Measurements from ENCODE around the gene HRH3.
A peak's percentile ranks its signal among the peaks of the same experiment; 100 is the strongest.

Gene HRH3

GRCh38 chr20:62215020-62215990 is 4.8 kb downstream of the HRH3 start:
- peak; percentile 28 for DNase-seq

- DNase-seq, result peak; percentile 72
Measured at GRCh38 chr20:62214067-62214466, 6.0 kb downstream of the HRH3 start.

- no peak for DNase-seq
Measured at GRCh38 chr20:62212299-62212698, 7.8 kb downstream of the HRH3 start.

GRCh38 chr20:62211769-62212288 is 8.2 kb downstream of the HRH3 start:
- no peak for DNase-seq

DNA sequence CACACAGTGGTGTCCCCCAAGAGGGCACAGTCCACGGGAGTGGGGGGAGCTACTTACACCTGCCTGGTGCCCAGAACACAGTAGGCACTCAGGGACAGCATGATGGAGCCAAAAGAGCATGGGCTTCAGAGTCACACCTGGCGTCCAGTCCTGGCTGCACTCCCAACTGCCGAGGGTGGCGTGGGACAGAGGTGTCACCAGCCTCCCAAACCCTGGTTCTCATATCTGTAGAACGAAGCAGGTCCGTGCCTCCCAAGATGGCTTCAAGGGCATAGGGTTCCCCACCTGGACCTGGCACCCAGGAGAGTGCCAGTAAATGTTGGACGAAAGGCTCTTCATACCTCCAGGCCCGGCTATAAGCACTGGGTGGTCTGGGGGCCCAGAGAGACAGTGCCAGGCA is 8.9 kb downstream of the HRH3 start:
- DNase-seq, result no peak

DNA sequence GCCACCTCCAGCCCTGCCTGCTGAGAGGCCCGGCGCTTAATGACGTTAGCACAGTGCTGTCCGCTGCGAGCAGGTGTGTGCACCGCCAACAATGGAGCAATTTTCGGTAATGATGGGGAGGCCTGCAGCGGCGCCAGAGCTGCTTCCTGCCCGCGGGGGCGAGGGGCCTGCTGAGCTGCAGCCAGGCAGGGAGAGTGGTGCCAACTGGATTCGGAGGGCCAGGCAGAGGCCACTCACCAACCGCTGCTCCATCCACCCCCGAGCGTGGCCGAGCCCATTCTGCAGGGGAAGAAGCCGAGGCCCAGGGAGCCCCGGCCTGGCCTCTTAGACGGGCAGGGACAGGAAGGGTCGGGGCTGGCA is 9.6 kb downstream of the HRH3 start:
- DNase-seq, result peak; percentile 55

- no peak for DNase-seq
Measured at GRCh38 chr20:62209850-62210495, 10.1 kb downstream of the HRH3 start.

GRCh38 chr20:62208795-62209755 is 11.0 kb downstream of the HRH3 start:
- DNase-seq, result no peak

- no peak for DNase-seq
Measured at GRCh38 chr20:62208061-62208794, 11.8 kb downstream of the HRH3 start.

- no peak for DNase-seq
Measured at GRCh38 chr20:62206388-62206775, 13.7 kb downstream of the HRH3 start.

DNA sequence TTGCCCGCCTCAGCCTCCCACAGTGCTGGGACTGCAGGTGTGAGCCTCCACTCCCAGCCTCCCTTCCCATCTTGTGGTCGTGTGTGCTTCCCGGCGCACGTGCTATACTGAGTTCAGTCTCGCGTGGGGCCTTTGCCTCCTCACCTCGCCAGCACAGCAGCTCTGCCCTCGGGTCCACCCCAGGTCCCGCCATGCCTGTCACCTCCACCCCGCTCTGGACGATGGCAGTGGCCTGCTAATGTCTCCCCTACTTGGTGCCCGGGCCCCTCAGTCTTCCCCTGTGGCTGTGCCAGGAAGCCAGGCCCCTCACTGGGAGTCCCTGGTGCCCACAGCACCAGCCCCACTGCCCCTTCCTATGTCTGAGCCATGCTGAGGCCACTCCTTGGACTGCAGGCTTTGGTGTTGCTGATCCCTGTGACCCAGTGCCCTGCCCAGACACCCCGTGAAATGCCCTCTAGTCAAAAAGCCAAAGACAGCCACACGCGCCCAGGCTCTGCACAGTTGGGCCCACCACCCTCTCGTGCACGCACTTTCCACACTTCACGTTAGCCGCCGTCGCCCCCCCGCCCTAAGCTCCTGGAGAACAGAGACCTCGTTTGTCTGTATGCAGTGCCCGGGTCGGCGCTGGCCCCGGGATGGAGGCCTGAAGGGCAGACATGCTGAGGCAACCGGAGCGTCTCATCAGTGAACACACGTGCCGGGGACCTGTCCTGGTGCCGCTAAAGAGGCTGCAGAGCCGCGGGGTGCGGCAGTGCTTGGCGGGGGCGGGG is 14.3 kb downstream of the HRH3 start:
- no peak for DNase-seq

DNA sequence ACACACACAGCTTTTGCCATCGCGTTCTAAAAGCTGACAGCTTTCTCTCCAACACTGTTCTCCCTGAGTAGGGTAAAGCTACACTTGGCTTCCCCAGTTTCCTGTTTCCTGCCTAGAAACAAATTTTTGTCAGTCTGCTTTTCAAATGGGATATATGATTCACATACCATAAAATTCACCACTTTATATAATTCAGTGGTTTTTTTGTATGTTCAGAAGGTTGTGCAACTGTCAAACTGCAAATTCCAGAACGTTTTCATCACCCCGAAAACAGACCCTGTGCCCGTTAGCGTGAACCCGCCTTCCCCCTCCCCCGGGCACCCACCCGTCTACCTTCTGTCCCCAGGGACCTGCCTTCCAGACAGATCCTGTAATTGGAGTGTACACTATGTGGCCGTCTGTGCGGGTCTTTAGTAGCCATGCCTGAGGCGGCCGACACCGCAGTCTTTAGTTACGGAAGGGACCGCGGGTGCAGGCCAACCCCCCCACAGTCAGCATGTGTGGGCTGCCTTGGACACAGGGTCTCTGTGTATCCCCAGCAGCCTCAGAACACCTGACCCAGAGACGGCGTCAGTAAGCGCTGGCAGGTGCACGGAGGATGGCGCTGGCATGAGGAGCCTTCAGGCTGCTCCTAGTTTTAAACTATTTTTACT is 16.6 kb downstream of the HRH3 start:
- no peak for DNase-seq

- DNase-seq, result no peak
Measured at GRCh38 chr20:62202676-62203377, 17.3 kb downstream of the HRH3 start.

GRCh38 chr20:62202083-62202395 is 18.0 kb downstream of the HRH3 start:
- no peak for DNase-seq

DNA sequence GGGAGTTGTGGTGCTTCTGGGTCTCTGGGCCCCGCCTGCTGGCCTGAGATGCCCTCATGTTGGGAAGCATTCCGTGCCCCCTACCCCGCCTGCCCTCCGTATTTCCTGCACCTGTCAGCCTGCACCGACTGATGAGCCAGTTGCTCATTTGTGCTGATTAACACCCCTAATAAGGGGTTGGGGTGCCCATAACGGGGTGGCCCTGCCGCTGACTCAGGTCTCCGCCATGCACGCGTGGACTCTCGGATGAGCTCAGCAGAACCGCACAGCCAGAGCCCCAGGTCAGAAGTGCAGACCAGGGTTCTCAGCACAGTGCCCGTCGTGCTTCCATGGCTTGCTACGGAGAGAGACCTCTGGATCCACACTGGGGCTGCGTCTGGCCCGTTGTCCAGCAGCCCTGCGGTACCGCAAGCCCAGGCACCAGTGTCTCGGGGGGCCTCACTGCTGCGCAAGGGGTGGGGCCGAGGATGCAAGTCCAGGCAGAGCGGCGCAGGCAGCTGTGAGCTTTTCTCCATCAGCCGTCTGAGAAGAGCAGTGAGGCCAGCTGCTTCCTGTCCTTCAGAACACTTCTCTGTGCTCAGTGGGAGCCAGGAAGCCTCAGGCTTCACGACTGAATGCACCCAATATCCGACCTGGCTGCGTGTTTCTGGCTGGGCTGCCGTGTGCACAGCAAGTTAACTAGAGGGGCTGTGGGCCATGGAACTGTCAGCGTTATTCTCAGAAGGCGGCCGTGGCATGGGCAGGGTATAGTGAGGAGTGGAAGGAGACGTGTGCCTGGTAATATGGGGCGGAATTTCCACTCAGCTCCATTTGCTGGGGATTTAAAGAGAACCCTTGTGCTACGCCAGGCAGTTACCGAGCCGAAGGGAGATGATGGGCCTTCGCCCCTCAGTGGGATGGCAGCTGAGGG is 18.6 kb downstream of the HRH3 start:
- peak; percentile 72 for DNase-seq

DNA sequence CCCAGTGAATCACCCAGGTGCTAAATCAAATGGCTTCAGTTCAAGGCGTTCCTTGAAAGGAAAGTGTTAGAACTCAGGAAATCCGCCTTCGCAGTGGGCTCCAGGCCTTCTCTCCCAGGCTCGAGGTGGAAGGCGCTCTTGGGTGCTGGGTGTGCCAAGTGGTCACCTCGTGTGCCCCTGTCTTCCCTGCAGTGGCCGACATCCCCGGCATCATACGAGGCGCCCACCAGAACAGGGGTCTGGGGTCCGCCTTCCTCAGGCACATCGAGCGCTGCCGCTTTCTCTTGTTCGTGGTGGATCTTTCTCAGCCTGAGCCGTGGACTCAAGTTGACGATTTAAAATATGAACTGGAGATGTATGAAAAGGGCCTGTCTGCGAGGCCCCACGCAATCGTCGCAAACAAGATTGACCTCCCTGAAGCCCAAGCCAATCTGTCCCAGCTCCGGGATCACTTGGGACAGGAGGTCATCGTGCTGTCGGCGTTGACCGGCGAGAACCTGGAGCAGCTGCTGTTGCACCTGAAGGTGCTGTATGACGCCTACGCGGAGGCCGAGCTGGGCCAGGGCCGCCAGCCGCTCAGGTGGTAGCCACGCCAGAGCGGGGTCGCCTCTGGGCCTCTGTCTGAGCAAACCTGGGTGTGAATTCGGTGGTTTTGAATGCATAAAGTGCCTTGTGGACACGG is 19.4 kb downstream of the HRH3 start:
- DNase-seq, result no peak

DNA sequence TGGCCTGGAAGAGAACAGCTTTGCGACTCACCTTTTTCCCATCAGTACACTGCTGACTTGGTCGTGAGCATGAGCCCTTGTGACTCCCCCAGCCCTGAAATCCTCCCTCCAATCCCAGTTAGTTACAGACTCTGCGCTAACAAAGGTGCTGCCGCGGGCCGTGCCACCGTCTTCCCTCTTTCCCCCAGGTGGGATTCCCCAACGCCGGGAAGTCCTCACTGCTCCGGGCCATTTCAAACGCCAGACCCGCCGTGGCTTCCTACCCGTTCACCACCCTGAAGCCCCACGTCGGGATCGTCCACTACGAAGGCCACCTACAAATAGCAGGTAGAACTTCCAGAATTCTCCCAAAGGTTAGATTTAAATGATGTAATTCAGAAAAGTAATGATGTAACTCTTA is 21.1 kb downstream of the HRH3 start:
- DNase-seq, result no peak

- no peak for DNase-seq
Measured at GRCh38 chr20:62198496-62198895, 21.6 kb downstream of the HRH3 start.

GRCh38 chr20:62197801-62198200 is 22.3 kb downstream of the HRH3 start:
- DNase-seq, result no peak

All from NCI-H510A (cell line).